Epithelial cell of prostate (primary cell): Measurements from ENCODE around the gene CABP2.

Experiments used
- DNase-seq: peaks from one replicate; pipeline ENCODE4 v3.0.0-alpha.2; 2011; ENCODE audit warnings: low read depth, low spot score
- H3K27ac ChIP-seq: fragments of 450-650 bp; 2 replicates; pipeline ENCODE4 v1.5.1; 2017; ENCODE audit warnings: mild to moderate bottlenecking

Gene CABP2

DNA sequence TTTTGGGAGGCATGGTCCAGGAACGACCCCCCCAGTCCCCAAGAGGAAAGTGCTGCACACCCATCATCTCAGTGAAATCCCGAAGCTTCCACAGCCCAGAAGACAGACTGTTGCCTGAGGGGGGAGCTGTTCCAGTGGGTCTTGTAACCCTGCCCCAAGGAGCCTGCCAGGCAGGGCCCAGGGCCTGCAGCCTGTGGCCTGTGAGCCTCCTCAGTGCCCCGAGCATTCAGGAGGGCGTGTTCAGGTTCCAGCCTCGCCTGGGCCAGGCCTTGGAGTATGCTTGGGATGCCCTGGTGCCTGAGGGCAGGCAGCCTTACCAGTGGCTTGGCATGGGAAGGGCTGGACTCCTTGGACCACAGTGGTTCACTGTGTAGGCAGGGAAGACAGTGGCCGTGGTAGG lies 18.0 kb upstream of the CABP2 start:
- H3K27ac ChIP-seq, result no peak overlapping the region
- no peak for DNase-seq

DNA sequence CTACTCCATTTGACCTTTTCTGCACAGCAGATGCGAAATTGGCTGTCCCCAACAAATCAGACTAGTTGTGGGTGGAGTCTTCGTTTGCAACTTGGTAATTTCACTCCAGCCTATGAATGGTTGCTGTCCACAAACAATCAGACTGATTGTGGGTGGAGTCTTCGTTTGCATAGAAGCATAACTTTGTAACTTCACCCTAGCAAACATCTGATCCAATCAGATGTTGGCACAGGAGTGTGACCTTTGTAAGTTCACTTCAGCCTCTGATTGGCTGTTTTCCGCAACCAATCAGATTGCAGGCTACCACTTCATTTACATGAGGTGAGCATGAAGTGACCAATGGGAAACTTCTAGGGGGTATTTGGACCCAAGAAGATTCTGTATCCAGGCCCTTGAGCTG lies 16.3 kb upstream of the CABP2 start:
- no peak overlapping the region for H3K27ac ChIP-seq
- DNase-seq, result no peak

DNA sequence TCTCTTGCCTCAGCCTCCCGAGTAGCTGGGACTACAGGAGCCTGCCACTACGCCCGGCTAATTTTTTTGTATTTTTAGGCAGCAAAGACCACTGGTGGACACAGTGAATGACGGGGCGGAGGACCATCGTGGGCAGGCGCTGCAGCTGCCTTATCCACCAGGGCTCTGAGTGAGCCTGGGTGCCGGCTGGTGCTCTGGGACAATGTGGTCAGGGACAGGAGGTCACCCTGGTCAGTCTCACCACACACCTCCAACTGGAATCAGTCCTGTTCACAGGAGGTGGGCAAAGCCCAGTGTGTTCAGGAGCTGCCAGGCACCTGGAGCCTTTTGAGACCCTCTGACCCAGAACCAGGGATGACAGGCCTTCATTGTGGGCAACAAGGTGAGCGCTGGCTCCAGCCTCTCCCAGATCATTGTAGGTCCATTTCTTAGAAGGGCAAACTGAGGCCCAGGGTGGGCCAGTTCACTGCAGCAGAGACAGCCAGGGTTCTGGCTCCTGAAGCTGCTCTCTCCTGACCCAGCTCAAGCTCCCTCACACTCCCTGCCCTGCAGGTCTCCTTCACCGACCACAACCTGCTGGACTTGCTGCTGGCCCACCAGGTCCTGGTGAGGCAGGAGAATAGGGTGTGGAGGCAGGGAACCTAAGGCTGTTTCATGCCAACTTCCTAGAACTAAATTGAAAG lies 15.7 kb upstream of the CABP2 start:
- H3K27ac ChIP-seq, result no peak overlapping the region
- DNase-seq, result no peak

DNA sequence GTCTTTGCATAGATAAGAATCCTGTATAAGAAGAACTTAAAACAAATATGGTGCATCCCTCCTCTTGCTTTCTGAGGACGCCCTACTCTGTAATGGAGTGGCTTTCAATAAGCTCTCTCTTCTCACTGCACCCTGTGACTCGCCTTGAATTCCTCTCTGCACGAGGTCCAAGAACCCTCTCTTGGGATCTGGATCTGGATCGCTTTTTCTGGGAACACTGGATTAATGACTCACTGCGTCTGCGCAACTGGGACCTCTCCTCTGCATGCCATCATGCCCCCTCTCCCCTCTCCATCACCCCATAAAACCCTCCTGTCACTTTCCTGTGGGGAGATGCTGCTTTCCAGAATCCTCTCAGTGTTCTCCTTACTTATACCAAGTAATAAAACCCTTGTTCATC lies 15.1 kb upstream of the CABP2 start:
- no peak overlapping the region for H3K27ac ChIP-seq
- no peak for DNase-seq

DNA sequence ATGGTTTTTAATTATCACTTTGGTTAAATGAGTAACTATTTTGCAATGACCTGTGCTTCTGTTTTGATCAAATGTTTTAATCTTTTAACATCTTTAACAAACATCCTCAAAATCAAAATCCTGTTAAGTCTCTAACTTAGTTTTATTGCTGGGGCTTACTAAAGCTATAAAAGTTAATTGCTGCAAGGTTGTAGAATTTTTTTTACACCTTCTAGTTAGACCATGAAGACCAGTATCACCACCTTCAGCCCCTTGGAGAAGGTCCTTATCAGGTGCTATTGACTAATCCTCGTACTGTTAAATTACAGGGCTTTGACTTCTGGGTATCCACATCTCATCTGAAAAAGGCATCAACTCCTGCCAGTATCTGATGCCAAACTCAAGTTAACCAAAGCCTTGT lies 12.3 kb upstream of the CABP2 start:
- no peak for DNase-seq
- H3K27ac ChIP-seq, result no peak overlapping the region

DNA sequence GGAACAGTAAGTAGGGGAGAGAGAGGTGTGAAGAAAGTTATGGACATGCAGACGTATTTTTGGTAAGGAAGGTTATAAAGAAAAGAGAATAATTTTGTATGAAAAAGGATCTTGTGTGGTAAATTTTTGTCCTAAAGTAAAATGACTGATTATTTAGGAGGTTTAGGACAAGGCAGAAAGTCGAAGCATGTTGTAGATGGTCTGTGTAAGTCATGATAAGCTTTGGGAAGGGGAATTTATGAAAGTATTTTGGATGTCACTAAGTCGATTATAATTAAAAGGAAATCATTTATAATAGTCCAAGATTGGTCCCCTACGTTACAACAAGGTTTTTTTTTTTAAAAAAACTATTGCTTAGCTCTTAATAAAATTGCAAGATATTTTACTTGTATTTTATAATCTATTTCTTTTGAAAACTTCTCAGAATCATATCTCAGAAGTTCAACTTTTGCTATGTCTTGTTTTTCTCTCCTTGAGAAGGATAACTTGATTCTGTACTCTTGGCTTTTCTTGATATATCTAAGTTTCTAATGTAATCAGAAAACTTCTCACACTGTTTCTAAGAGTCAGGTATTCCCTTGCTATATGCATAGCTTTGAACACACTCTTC lies 10.9 kb upstream of the CABP2 start:
- DNase-seq, result no peak
- H3K27ac ChIP-seq, result no peak overlapping the region

DNA sequence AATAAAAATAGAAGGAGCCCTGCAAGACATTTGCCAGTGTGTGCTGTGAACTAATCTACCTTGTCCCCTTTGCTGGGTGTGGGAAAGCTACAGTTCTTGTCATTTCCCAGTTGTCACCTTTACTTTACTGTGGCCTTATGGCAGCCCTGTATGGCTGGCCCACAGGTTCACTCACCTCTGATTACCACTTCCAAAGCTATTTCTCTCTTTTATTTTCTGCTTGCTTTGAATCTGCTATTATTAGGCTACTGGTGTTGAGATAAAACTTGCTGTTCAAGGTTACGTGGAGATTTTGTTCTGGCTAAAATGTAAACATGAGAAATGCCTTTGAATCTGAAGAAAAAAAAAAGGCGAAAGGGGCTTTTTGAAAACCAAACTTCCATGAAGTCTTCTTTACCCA lies 9.6 kb upstream of the CABP2 start:
- no peak for DNase-seq
- no peak overlapping the region for H3K27ac ChIP-seq

DNA sequence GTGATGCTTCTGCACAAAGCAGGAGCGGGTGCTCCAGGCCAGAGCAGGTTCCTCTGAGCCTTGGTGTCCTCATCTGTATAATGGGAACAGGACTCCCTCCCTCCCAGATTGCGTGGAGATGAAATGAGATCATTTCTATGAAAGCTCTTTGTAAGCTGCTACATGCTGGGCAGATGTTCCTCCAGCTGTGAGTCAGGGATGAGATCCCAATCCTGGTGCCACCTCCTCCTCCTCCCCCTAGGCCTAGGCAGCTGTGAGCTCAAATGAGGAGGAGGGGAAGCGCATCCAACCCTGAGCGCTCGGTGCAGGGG lies 7.0 kb upstream of the CABP2 start:
- no peak overlapping the region for H3K27ac ChIP-seq

DNA sequence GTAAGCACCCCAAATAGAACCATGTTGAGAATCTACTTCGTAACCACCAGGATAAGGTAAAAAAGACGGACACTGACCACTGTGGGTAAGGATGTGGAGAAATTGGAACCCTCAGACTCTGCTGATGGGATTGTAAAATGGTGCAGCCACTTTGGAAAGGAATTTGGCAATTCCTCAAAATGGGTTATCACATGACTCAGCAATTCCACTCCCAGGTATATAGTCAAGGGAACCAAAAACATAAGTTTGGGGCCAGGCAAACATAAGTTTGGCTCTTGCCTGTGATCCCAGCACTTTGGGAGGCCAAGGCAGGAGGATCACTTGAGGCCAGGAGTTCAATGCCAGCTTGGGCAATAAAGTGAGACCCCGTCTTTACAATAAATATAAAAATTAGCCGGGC lies 5.1 kb upstream of the CABP2 start:
- DNase-seq, result no peak
- H3K27ac ChIP-seq, result no peak overlapping the region

More for the DNA sequence above, 7.0 kb upstream of the CABP2 start:
- no peak for DNase-seq

DNA sequence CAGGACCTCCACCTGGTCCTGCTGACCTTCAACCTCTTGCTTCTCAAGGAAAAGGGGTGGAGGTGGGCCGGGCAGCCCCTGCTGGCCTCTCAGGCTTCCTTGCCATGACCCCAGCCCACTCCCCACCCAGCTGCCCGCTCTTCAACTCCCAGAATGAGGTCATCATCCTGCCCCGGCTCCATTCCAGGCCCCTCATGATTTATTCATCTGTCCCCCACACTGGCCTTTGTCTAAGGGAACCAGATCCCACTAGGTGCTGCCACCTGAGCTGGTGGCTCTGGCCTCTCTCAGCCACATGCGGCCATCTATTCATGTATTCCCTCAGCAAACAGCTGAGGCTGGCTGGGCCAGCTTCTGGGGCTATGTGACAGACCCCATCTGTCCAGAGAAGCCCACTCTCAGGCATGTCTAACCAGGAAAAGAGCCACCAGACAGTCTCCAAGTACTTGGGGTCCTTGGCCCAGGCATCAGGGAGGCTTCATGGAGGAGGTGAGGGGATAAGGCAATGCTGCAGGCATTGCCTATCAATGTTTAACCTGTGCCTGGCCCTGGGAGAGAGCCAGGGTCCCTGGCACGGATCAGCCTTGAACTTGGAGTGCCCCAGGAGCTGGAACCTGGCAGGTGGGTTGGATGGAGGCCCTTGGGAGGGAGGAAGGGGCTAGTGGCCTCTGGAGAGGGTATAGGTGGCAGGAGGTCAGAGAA lies 2.2 kb upstream of the CABP2 start:
- no peak overlapping the region for H3K27ac ChIP-seq
- no peak for DNase-seq

DNA sequence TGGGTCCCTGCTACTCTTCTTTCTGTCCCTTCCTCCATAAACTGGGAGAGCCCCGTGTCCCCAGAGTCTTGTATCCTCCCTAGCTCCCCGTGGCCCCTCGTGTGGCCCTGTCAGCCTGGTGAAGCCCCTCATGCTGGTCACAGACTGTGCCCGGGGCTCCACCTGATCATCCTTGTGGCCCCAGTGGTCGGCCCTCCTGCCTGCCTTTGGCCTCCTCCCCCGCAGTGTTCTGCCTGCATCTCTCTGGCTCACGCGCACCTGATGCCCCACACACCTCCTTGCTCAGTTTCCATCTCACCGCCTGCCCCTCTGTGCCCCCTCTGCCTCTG lies 1.2 kb upstream of the CABP2 start:
- no peak overlapping the region for H3K27ac ChIP-seq
- DNase-seq, result no peak

DNA sequence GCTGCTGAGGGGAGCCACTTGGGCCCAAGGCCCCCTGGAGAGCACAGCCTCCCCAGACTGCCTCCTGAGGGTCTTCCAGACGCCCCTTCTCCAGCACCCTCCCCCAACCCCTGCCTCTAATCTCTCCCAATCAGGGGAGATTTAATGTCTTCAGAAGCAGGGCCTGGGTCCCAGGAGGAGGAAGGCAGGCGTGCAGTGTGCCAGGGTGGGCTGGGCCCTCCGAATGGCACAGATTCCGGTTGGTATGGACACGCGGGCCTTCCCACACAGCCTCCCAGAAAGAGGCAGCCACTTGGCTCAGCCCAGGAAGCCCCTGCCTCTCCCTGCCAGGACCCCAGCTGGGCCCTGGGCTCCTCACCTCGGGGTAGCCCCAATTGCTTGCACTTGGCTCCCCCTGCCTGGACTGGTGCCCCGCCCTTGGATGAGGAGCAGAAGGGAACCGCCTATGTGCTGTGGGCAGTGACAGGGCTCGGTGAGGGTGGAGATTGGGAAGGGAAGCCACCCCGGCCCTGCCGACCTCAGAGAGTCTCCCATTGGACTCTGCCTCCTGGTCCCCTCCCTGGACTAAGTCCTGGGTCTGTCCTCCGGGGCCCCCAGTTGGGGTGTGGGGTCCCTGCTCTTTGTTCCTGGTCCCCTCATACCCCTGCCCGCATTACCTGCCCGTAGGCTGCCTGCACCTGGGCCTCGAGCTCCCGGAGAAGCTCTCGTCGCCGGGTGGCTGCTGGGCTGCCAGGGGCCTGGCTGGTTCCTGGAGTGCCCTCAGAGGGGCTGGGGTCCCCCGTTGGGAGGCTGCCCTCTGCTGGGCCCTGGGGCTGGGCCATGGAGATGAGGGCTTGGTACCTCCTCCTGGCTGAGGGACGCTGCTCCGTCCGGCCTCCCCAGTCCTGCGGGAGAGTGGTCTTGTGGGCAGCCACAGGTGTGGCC lies 572 bp upstream of the CABP2 start:
- H3K27ac ChIP-seq, result no peak overlapping the region
- no peak for DNase-seq

DNA sequence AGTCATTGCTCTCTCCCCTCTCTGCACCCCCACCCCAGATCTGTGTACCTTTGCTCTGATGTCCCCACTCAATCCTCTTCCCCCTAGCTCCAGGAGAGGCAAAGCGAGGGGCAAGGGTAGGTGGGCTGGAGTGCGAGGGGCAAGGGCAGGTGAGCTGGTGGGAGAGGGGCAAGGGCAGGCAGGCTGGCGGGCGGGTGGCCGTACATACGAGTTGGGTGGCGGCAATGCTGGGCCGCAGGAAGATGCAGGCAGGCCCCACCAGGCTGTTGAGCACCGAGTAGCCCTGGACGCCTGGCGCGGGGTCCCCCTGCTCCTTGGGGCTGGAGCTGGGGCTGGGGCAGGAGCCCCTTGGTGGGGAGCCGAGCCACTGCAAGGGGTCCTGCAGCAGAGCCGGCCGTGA lies 908 bp downstream of the CABP2 start:
- no peak overlapping the region for H3K27ac ChIP-seq
- no peak for DNase-seq

DNA sequence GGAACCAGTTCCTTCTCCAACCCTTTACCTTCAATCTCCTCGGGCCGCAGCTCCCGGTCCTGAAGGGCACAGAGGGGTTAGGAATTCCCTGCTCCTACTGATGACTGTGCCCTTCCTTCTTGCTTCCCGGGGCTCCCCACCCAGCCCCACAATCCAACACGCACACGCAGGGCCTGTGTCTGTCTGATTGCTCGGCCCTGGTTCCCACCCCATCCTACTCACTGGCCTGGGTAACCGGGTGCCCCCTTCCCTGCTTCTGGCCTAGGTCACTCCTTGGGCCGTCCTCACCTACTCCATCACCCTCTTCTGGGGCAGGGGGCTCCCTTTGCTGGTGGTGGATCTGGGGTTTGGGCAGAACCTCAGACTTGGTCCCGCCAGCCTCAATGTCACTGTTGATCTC lies 1.3 kb downstream of the CABP2 start:
- DNase-seq, result no peak
- no peak overlapping the region for H3K27ac ChIP-seq

DNA sequence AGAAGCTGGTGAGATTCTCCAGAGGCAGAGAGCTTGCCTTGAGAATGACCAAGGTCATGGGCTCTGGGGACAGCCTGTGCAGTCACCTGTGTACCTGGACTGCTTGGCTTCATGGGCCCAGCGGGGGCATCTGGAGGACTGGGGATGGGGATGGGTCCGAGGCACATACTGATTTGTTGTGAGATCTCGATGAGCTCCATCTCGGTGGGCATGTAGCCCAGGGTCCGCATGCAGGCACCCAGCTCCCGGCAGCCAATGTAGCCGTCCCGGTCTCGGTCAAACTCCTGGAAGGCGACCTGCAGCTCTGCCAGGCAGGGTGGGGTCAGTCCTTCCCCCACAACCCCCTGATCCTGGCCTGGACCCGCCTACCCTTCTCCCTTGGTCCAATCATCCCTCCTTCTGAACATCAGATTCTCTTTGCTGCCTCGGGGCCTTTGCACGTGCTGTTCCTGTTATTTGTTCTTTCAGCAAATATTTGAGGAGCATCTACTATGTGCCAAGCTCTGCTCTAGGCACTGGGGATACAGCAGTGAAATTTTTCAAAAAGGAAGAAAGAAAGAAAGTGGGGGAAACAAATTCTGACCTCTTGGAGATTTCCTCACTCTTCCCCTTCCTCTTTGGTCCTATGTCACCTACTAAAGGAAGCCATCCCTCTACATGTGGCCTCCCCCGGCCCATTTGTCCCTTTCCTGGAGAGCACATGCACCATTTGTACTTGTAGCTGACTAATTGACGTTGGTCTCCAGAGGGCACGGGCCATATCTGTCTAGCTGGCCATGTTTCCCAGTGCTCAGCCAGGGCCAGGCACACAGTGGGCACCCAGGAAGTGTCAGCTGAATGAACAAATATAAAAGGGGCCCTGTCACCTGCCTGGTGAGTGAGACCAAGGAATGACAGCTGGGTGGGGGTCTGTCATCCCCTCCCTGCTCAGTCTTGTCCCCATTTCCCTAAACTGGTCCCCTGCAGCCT lies 2.1 kb downstream of the CABP2 start:
- H3K27ac ChIP-seq, result no peak overlapping the region
- DNase-seq, result no peak

DNA sequence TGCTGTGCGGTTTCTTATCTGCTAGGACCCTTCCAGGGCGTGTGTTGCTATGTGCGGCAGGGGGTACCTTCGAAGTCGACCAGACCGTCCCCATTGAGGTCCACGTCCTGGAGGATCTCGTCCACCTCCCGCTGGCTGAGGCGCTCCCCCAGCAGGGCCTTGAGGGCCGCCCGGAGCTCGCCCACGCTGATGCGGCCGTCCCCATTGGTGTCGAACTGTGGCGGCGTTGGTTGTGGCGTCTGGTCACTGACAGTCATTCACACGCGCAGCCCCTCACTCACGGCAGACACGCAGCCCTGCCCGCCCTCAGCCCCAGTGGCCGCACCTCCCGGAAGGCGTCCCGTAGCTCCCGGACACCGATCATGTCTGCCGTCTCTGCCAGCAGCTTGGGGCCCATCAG lies 3.5 kb downstream of the CABP2 start:
- DNase-seq, result no peak
- no peak overlapping the region for H3K27ac ChIP-seq

DNA sequence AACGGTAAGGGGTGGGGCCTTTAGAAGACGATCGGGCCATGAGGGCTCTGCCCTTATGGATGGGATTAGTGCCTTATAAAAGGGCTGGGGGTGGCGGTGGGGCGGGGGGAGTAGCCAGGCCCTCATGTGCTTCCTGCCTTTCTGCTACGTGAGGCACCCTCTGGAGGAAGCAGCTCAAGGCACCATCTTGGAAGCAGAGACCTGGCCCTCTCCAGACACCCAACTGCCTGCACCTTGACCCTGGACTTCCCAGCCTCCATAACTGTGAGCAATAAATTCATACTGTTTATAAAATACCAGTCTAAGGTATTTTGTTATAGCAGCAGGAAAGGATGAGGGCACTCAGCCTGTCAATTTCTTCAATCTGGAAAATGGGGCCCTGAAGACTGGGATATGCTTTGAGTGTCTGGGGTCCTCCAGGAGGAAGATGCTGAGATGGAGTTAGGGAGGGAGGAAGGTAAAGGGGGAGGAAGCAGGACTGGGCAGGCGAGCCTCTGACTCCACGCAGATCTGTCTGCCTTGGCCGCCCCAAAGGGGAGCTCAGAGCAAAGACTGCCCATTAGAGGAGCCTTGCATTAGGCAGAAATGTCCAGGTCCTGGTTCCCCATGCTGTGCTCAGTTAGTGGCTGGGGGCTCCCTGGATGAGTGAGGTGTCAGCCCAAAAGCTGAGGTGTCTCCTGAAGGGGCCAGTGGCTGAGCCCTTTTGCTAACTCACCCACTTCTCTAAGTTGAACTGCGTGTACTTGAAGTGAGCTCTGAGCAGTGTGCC lies 5.3 kb downstream of the CABP2 start:
- H3K27ac ChIP-seq, result no peak overlapping the region
- DNase-seq, result no peak

DNA sequence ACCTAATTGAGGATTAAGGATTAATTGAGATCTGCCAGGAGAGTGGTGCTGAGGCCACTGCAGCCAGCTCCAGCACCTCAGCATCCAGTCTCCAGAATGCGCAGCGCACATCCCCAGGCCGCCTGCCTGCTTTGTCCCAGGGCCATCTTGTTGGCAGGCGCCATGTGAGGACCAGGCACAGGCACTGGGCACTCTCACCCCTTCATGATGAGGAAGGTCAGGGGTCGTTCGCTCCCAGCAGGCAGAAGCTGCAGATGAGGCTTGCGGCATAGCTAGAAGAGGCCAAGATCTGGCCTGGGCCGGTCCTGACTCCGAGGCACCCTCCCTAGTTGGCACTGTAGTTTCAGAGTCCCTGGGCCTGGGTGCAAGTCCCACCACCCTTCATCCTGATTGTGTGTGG lies 6.4 kb downstream of the CABP2 start:
- no peak overlapping the region for H3K27ac ChIP-seq
- DNase-seq, result no peak

DNA sequence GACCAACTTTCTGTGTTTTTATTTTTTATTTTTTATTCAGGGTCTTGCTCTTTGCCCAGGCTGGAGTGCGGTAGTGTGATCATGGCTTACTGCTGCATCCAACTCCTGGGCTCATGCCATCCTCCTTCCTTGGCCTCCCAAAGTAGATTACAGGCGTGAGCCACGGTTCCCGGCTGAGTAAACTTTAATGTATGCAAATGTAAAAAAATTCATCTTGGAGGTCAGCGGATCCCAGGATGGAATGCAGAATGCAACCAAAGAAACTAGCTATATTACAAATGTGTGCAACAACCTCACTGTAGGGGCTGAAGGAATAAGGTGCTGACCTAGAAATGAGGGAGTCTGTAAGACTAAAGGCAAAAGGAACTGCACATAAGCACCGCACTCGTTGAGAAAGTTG lies 9.1 kb downstream of the CABP2 start:
- H3K27ac ChIP-seq, result no peak overlapping the region
- no peak for DNase-seq
